Measurements from ENCODE around the gene ANKK1.

Gene ANKK1

GRCh38 chr11:113436672-113437252 is 49.2 kb downstream of the ANKK1 start:
- no peak for DNase-seq (ENCODE audit: low spot score)
- no peak overlapping the region for H3K27ac ChIP-seq
- TF ChIP-seq CTCF (conservative IDR thresholded peaks at IDR 0.05; ENCODE audit: low read depth): no peak
- ChIA-PET POLR2A (ENCODE audit: low non-redundant PET) (no interaction called here), CTCF (no interaction called here)

- CTCF ChIA-PET: interaction anchor here (0.7 to 0.9 kb wide), 2 partner anchors 10 to 715 kb away, joined by 3 read pairs; no protein-coding TSS in a partner anchor
- TF ChIP-seq CTCF (conservative IDR thresholded peaks at IDR 0.05; ENCODE audit: low read depth): no peak
- POLR2A ChIA-PET (ENCODE audit: low non-redundant PET): no interaction called here
Observed at GRCh38 chr11:113440816-113441215, 53.2 kb downstream of the ANKK1 start.

GRCh38 chr11:113444502-113445123 is 57.0 kb downstream of the ANKK1 start:
- no peak for DNase-seq (ENCODE audit: low spot score)
- POLR2A ChIA-PET (ENCODE audit: low non-redundant PET): no interaction called here
- CTCF ChIA-PET: no interaction called here
- no peak for TF ChIP-seq CTCF (conservative IDR thresholded peaks at IDR 0.05; ENCODE audit: low read depth)
- no peak overlapping the region for H3K27ac ChIP-seq

More at GRCh38 chr11:113440816-113441215, 53.2 kb downstream of the ANKK1 start:
- DNase-seq (ENCODE audit: low spot score): no peak
- no peak overlapping the region for H3K27ac ChIP-seq

GRCh38 chr11:113446112-113446511 is 58.5 kb downstream of the ANKK1 start:
- H3K27ac ChIP-seq: no peak overlapping the region
- no peak for TF ChIP-seq CTCF (conservative IDR thresholded peaks at IDR 0.05; ENCODE audit: low read depth)
- ChIA-PET POLR2A (ENCODE audit: low non-redundant PET) (no interaction called here), CTCF (interaction anchor here (0.7 kb wide), 1 partner anchor 762 kb away, joined by 5 read pairs; no protein-coding TSS in a partner anchor)
- peak; percentile 71 for DNase-seq (ENCODE audit: low spot score)

GRCh38 chr11:113446938-113447337 is 59.4 kb downstream of the ANKK1 start:
- no peak for TF ChIP-seq CTCF (conservative IDR thresholded peaks at IDR 0.05; ENCODE audit: low read depth)
- POLR2A ChIA-PET (ENCODE audit: low non-redundant PET): no interaction called here
- CTCF ChIA-PET: no interaction called here
- H3K27ac ChIP-seq: peak overlapping the region; percentile 58
- peak; percentile 92 for DNase-seq (ENCODE audit: low spot score)

- TF ChIP-seq CTCF (conservative IDR thresholded peaks at IDR 0.05; ENCODE audit: low read depth): no peak
- peak; percentile 71 for DNase-seq (ENCODE audit: low spot score)
- peak overlapping the region; percentile 58 for H3K27ac ChIP-seq
- POLR2A ChIA-PET (ENCODE audit: low non-redundant PET): interaction anchor here (1.1 kb wide), 1 partner anchor 11 kb away, joined by 4 read pairs; no protein-coding TSS in a partner anchor
- CTCF ChIA-PET: interaction anchor here (0.6 kb wide), 1 partner anchor 29 kb away, joined by 3 read pairs; no protein-coding TSS in a partner anchor
Observed at GRCh38 chr11:113447621-113448315, 60.2 kb downstream of the ANKK1 start.
